SK-N-SH (cell line): ENCODE results near the gene SIGLEC1.

Source experiments
- GATA2 ChIP-seq: sonication (generic); formaldehyde crosslinking; IDR thresholded peaks from 2 replicates; pipeline ENCODE4 v1.5.0; 2020; ENCODE audit warnings: mild to moderate bottlenecking, missing genetic modification reagents
- TEAD4 ChIP-seq: IDR thresholded peaks from 2 replicates; pipeline ENCODE4 v1.4.0; 2012; ENCODE audit warnings: mild to moderate bottlenecking, borderline replicate concordance; ENCODE audit not compliant: insufficient read depth
- TF ChIP-seq, protein P1 (sequence below): fragments of 200-600 bp; sonication (generic); IDR thresholded peaks from 2 replicates; pipeline ENCODE4 v1.6.1; 2017; ENCODE audit warnings: antibody characterized with exemption, mild to moderate bottlenecking, moderate library complexity

DNA sequence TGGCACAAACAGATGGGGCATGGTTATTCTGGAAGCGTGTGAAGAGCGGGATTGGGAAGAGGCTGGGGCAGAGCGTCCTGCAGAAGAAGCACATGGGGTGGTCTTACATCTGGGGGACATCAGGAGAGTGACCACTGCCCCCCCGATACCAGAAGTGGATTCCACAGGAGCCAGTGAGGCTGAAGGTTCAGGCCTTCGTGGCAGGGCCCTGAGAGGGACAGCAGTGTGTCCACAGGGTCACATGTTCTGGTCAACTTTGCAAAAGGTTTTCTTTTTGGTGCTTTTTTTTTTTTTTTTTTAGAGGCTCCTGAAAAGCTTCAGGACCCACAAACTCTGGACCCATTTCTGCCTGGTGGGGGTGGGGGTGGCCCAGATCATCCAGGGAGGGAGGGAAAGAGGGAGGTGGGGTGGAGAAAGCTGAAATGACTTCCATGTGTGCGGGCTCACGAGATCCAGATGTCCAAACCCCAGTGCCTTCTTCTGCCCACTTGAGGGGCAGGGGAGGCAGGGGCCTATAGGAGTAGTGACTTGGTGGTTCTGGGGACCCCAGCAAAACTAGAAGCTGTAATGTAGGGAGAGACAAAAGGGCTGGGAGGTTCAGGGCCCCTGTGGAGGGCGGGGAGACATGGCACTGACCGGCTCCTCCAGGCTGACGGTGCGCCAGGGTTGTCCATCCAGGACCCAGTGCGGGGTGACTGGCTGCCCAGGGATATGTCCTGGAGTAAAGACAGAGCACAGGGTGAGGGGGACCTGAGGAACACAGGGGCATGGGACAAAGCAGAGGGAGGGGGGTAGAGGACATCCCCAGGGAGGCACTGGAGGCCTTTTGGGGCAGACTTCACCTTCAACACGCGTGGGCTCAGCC, 33.3 kb downstream of the SIGLEC1 start:
- TF ChIP-seq, protein P1, sequence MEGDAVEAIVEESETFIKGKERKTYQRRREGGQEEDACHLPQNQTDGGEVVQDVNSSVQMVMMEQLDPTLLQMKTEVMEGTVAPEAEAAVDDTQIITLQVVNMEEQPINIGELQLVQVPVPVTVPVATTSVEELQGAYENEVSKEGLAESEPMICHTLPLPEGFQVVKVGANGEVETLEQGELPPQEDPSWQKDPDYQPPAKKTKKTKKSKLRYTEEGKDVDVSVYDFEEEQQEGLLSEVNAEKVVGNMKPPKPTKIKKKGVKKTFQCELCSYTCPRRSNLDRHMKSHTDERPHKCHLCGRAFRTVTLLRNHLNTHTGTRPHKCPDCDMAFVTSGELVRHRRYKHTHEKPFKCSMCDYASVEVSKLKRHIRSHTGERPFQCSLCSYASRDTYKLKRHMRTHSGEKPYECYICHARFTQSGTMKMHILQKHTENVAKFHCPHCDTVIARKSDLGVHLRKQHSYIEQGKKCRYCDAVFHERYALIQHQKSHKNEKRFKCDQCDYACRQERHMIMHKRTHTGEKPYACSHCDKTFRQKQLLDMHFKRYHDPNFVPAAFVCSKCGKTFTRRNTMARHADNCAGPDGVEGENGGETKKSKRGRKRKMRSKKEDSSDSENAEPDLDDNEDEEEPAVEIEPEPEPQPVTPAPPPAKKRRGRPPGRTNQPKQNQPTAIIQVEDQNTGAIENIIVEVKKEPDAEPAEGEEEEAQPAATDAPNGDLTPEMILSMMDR = no peak
- TF ChIP-seq GATA2 (CRISPR knock-in tag) = no peak
- no peak for TF ChIP-seq TEAD4
